Measurements from ENCODE around the gene SPAG8.
A peak's percentile ranks its signal among the peaks of the same experiment; 100 is the strongest.

Gene SPAG8

DNA sequence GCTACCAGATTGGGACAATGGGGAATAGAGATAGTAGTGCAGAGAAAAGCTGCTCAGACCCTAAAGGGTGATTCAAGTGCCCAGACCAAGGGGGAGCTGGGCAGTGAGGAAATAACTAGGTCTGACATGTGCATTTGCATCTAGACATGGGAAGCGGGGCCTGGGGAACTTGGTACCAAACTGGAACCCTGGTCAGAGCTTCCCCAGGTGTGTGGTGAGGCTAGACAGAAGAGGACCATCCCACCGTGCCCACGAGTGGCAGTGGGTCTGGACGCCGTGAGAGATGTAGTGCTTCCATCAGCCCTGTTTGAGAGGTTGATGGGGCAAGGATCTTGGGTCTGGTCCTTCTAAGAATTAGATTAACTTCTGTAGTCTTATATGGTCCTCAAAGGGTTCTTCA lies 24.5 kb upstream of the SPAG8 start:
- no peak for DNase-seq

DNA sequence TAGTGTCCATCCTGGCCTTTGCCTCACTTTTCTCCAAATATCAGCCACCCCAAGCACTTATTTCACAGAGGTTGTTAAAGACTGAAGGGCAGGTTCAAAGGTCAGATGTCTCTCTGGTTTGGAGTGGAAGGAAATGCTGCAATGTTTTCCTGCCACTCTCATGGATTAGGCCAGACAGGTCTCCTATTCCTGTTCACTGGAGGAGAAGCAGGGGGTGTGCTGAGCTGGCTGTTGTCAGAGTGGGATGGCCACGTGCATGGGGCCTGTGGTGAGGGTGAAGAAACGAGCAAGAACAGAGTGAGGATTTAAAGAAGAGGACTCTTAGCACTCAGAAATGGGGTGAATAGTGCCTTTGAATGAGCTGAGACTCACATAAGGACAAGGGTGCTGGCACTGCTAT lies 23.7 kb upstream of the SPAG8 start:
- DNase-seq: no peak

DNA sequence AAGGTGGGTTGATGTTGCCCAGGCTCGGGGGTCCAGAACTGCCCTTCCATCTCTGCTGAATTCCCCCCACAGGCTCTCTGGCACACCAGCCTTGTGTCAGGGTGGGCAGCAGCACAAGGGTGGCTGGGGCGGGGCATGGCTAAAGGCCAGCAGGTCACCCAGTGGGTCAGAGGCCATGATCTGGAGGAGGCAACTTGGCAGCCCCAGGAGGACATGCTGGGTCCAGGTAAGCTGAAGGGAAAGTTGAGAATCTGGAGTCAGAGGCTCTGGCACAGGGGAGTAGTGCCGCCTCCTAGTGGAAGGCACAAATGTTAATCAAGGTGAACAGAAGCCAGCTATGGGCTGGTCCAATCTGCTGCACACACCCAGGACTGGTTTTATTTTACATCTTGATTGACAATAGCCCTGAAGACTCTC lies 23.2 kb upstream of the SPAG8 start:
- no peak for DNase-seq

DNA sequence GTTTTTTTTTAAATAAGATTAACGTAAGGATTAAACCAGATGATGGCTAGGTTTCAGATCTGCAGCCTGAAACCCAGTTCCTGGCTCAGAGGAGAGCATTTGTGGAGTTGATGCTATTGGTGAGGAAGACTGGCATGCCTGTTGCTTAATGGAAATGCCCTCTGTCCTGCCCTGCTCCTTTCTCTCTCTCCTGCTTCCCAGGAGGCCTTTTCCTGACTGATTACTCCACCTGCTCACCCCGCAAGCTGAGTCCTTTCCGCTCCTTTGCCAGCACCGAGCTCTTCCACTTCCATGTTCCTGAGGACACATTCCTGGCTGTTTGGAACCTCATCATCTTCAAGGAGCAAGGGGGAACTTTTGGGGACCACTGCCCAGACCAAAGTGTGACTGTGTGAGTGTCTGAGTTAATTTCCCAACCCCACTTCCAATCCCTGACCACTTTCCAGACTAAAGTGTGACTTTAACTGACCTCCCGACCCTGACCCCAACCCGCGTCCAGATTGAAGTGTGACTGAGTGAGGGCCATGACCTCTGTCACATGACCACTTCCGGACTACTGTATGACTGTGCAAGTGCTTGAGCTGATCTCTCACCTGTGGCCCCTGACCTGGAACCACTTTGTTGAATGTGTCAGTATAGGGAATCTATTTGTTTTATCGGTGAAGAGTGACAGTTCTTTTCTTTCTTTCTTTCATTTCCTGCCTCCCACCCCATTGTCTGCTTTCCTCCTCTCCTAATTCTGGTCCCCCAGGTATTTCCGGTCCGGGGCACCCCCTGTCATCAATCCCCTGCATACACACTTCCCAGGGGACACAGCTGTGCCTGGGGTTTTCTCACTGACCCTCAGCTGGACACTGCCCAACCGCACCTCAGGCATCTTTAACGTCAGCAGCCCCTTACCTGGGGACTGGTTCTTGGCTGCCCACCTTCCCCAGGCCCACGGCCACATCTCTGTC lies 22.5 kb upstream of the SPAG8 start:
- DNase-seq: no peak

DNA sequence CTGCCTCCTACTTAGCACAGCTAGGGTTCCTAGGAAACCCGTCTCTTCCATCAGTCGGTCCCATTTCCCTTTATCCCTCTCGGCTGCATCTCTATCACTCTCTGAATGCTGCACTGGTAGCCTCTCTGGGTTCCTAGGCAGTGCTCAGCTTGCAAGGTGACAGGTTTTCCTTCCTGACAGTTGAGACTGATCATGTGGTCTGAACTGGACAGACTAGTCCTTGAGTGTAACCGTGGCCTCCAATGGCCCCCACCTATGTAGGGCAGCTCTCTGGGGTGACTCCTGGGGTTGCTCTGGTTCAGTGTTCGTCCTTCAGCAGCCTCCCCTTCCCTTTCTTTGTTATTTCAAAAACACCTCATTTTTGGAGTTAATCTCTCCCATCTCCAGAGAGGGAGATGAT lies 20.8 kb upstream of the SPAG8 start:
- no peak for DNase-seq

- no peak for DNase-seq
These were observed 19.0 kb upstream of the SPAG8 start for GRCh38 chr9:35831040-35831439.

- no peak for DNase-seq
These were observed 17.7 kb upstream of the SPAG8 start for GRCh38 chr9:35829764-35830096.

GRCh38 chr9:35829084-35829763 lies 17.2 kb upstream of the SPAG8 start, which contains the start of gene TMEM8B:
Gene TMEM8B, plus strand, starts transcription at chr9:35829228. Its CDS starts 220 bp downstream, at chr9:35829448.
- peak; percentile 82 to 93 for DNase-seq

DNA sequence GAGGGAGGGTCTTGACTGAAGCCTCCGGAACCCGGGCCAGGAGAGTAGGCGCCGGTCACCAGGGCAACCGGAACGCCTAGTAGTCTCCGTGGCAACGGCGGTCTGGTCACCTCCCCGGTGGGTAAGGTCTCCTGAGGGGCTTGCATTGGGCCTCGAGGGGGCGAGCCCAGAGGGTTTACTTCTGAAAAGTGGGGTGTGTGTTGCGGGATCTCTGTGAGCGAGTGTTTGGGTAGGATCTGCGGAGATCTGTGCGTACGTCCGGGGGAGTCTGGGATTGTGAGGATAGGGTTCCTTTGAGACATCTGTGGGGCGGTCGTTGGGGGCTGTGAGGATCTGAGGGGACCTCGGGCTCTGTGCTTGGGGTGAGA lies 16.6 kb upstream of the SPAG8 start, which contains the start of gene FAM221B:
Gene FAM221B, minus strand, starts transcription at position 17 of the 368 bp plus-strand sequence. CDS start 2,571 bp downstream, outside the sequence.
- no peak for DNase-seq

GRCh38 chr9:35827486-35827885 lies 15.4 kb upstream of the SPAG8 start:
- no peak for DNase-seq

GRCh38 chr9:35826071-35826701 lies 14.1 kb upstream of the SPAG8 start:
- peak; percentile 44 to 79 for DNase-seq

GRCh38 chr9:35822926-35823325 lies 10.9 kb upstream of the SPAG8 start:
- no peak for DNase-seq

DNA sequence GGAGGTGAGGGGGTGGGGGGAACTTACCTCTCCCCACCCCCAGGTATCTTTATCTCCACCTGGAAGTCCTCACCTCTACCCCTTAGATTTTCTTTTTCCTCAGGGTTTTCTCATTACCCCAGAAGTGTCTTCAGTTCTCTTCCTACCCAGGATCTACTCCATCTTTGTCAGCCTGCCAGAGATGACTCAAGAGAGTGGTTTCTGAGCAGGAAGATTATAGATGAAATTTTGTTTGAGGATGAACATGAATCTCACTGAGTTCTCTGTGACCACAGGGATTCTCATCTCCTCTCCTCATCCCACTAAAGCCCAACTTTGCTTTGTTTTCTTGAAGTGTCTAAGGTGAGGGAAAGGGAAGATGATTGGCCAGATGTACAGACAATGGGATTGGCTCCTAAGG lies 8.0 kb upstream of the SPAG8 start:
- no peak for DNase-seq

DNA sequence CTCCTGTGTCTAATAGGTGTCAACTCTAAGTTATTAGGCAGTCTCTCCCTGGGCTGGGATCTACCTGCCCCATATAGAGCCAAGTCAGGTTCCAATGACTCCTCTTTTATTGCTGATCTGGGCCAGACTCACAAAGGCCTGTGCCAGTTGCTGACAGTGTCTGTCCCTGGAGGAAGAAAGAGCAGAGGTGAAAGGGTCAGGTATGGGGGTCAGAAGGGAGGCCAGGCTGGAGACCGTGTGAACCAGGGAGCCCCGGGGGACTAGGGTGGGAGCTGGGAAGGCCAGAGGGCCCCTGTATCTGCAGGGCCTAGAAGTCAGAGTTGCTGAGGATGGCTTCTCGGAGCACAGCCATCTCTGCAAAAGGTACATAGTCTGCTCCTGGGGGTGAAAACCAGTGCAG lies 6.3 kb upstream of the SPAG8 start:
- DNase-seq: no peak

DNA sequence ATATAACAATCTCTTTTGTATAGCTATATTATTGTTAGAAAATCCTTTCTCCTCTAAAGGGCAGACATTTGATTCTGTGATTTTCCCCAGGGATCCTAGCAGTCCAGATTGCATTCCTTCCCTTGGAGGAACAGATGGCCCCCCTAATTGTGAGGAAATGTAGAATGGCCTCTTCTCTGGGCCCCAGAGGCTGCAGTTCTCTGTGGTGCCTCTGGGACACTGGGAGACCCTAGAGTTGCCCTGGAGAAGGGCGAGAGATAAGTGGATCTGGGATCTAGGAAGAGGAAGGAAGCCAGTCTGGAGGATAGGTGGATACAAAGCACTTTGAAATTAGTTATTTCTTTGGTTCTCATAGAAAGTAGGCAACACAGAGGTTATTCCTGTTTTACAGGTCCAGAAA lies 4.6 kb upstream of the SPAG8 start:
- no peak for DNase-seq

GRCh38 chr9:35814841-35815543 lies 2.9 kb upstream of the SPAG8 start, which contains the start of gene HINT2:
Gene HINT2, minus strand, starts transcription at chr9:35815042. Its CDS starts 63 bp downstream, at chr9:35814979.
- peak; percentile 97 to 99 for DNase-seq

- DNase-seq: peak; percentile 42 to 43
These were observed 2.2 kb upstream of the SPAG8 start for GRCh38 chr9:35814106-35814840.

- DNase-seq: no peak
These were observed 1.5 kb upstream of the SPAG8 start for GRCh38 chr9:35813434-35814105.

DNA sequence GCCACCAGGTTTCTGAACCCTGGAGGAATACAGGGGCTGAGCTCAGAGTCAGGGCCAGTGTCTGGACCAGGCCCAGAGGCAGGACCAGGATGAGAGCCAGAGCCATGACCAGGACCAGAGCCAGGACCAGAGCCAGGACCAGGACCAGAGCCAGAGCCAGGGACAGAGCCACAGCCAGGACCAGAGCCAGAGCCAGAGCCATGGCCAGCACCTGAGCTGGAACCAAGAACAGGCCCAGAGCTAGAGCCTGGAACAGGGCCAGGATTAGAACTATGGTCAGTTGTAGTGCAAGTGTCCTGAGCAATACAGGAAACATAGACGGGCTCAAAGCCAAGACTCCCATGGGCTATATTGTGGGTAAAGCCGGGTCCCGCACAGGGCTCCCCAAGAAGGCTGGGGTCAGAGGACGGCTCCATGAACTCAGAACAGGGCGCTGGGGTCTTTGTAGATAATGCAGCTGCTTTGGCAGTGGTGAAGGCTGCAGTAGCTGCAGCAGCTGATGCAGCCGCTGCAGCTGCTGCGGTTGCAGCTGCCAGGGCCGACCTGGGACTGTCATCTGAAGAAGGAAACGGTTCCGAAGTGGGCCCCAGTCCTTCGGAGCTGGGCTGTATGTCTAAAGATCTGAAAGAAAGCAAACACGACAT lies 559 bp downstream of the SPAG8 start:
- no peak for DNase-seq

GRCh38 chr9:35810122-35810521 lies 1.9 kb downstream of the SPAG8 start:
- no peak for DNase-seq

DNA sequence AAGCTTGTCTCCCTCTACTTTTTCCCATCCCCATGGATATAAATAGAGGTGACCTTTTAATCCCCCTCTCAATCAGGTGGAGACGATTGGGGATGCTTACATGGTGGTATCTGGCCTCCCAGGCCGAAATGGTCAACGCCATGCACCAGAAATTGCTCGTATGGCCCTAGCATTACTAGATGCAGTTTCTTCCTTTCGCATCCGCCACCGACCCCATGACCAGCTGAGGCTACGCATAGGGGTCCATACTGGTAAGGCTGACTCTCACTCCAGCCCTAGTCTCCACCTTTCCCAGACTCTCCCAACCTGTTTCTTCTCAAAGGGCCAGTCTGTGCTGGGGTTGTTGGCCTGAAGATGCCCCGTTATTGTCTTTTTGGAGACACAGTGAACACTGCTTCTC lies 3.6 kb downstream of the SPAG8 start:
- no peak for DNase-seq

Measured in inflammatory macrophage treated with lipopolysaccharide for 1 hour (primary cell).